A549 (cell line): ENCODE results near the gene TRIM7.

Experiments used
- CTCF ChIP-seq: fragments of >200 bp; sonication (Bioruptor Twin); formaldehyde crosslinking; IDR thresholded peaks from 3 replicates; pipeline ENCODE4 v1.5.1; 2016
- EP300 ChIP-seq, 2 experiments: fragments of >200 bp; sonication (Bioruptor Twin); formaldehyde crosslinking; IDR thresholded peaks; 2 replicates in 1 of 2; 3 replicates in 1 of 2; pipeline ENCODE4 v1.6.1; 2016 to 2017
- NFE2L2 ChIP-seq: fragments of 150-350 bp; conservative IDR thresholded peaks from 2 replicates; pipeline ENCODE4 v1.6.1; 2014; ENCODE audit warnings: low read length
- PBX3 ChIP-seq: IDR thresholded peaks from 2 replicates; pipeline ENCODE4 v1.6.1; 2012
- POLR2A ChIP-seq: IDR thresholded peaks from 2 replicates; pipeline ENCODE4 v1.6.1; 2012; ENCODE audit warnings: mild to moderate bottlenecking, low read length
- RAD21 ChIP-seq, 2 experiments: fragments of >200 bp in 1 of 2; sonication (Bioruptor Twin) in 1 of 2; formaldehyde crosslinking in 1 of 2; IDR thresholded peaks in 1 of 2; conservative IDR thresholded peaks in 1 of 2; 2 replicates in 1 of 2; 3 replicates in 1 of 2; pipeline ENCODE4 v1.6.1; 2012 to 2018; ENCODE audit warnings: inconsistent platforms in 1 of 2
- RFX5 ChIP-seq: fragments of 450-650 bp; IDR thresholded peaks from 2 replicates; pipeline ENCODE4 v1.7.1; 2014; ENCODE audit warnings: antibody characterized with exemption, mild to moderate bottlenecking, moderate library complexity
- RNF2 ChIP-seq: fragments of 200-600 bp; sonication (generic); IDR thresholded peaks from 2 replicates; pipeline ENCODE4 v1.6.1; 2016; ENCODE audit warnings: low read depth, mild to moderate bottlenecking, antibody characterized with exemption, moderate library complexity, borderline replicate concordance

- TF ChIP-seq RNF2 (no peak), CTCF (no peak), RAD21 (conservative IDR thresholded peaks at IDR 0.05 in 1 of 2, IDR thresholded peaks at IDR 0.05 in 1 of 2) (no peak), POLR2A (no peak), EP300 (IDR thresholded peaks at IDR 0.05) (no peak), PBX3 (no peak), NFE2L2 (no peak), RFX5 (no peak)
Observed at GRCh38 chr5:181189363-181189961, 15.5 kb downstream of the TRIM7 start.
